GM06990 (cell line): ENCODE data around the gene MYO16.

Source experiments
- DNase-seq: peaks from one replicate; pipeline ENCODE4 v3.0.0-alpha.2; 2011; ENCODE audit not compliant: insufficient read length; ENCODE audit errors: extremely low read depth
- H3K27me3 ChIP-seq: replicated peaks from 2 replicates; pipeline ENCODE4 v1.6.0; 2011; ENCODE audit warnings: low read length; ENCODE audit not compliant: control insufficient read depth, insufficient read depth
- H3K36me3 ChIP-seq: 2 replicates; pipeline ENCODE4 v1.5.1; 2011; ENCODE audit warnings: low read length; ENCODE audit not compliant: control insufficient read depth, insufficient read depth
- H3K4me3 ChIP-seq: replicated peaks from 2 replicates; pipeline ENCODE4 v1.5.1; 2011; ENCODE audit warnings: low read depth, mild to moderate bottlenecking, control low read depth, low read length
- CTCF ChIP-seq: IDR thresholded peaks from 2 replicates; pipeline ENCODE4 v1.5.1; 2011; ENCODE audit warnings: low read length, control low read depth, mild to moderate bottlenecking, inconsistent platforms; ENCODE audit not compliant: insufficient read depth, poor library complexity, severe bottlenecking

Gene MYO16

GRCh38 chr13:108967371-108967770 is 338.0 kb downstream of the MYO16 start:
- no peak for TF ChIP-seq CTCF
- Histone ChIP-seq H3K4me3 (no peak overlapping the region), H3K36me3 (no peaks in the 10 kb centered on the region), H3K27me3 (no peaks in the 10 kb centered on the region)
- no peak for DNase-seq

- no peak for TF ChIP-seq CTCF
- Histone ChIP-seq H3K4me3 (no peak overlapping the region), H3K36me3 (no peaks in the 10 kb centered on the region), H3K27me3 (no peaks in the 10 kb centered on the region)
- DNase-seq = no peak
Observed at GRCh38 chr13:108968566-108968965, 339.2 kb downstream of the MYO16 start.

- no peak for DNase-seq
- Histone ChIP-seq H3K4me3 (no peak overlapping the region), H3K36me3 (no peaks in the 10 kb centered on the region), H3K27me3 (no peaks in the 10 kb centered on the region)
- no peak for TF ChIP-seq CTCF
Observed at GRCh38 chr13:108974686-108975085, 345.3 kb downstream of the MYO16 start.

GRCh38 chr13:108980237-108980636 is 350.8 kb downstream of the MYO16 start:
- H3K27me3 ChIP-seq = no peaks in the 10 kb centered on the region
- H3K36me3 ChIP-seq = no peaks in the 10 kb centered on the region
- TF ChIP-seq CTCF = no peak
- no peak overlapping the region for H3K4me3 ChIP-seq
- no peak for DNase-seq

- Histone ChIP-seq H3K4me3 (no peak overlapping the region), H3K36me3 (no peaks in the 10 kb centered on the region), H3K27me3 (no peaks in the 10 kb centered on the region)
- TF ChIP-seq CTCF = no peak
- no peak for DNase-seq
Observed at GRCh38 chr13:108981407-108981806, 352.0 kb downstream of the MYO16 start.

- DNase-seq = no peak
- TF ChIP-seq CTCF = no peak
- Histone ChIP-seq H3K27me3 (no peaks in the 10 kb centered on the region), H3K36me3 (no peaks in the 10 kb centered on the region), H3K4me3 (no peak overlapping the region)
Observed at GRCh38 chr13:108983273-108983672, 353.9 kb downstream of the MYO16 start.
